Testis (tissue), 3 donors: ENCODE results near the gene SSRP1. TPM values are rescaled to one million over a fixed set of nuclear protein-coding genes. Genes with fewer than 3 reads are reported as not detected.
A peak's percentile ranks its signal among the peaks of the same experiment; 100 is the strongest.

Experiments used
- DNase-seq: peaks from one replicate; pipeline ENCODE4 v3.0.0-alpha.2; 2019
- H3K27ac ChIP-seq, 2 donors: fragments of 200-600 bp; sonication (generic); one replicate each; pipeline ENCODE4 v1.5.1; 2019
- H3K27me3 ChIP-seq: fragments of 200-600 bp; sonication (generic); one replicate; pipeline ENCODE4 v1.5.1; 2019
- H3K36me3 ChIP-seq: fragments of 200-600 bp; sonication (generic); one replicate; pipeline ENCODE4 v1.5.1; 2017; ENCODE audit warnings: low read depth; ENCODE audit errors: missing control alignments
- H3K4me1 ChIP-seq: fragments of 200-600 bp; sonication (generic); one replicate; pipeline ENCODE4 v1.5.1; 2019
- H3K4me3 ChIP-seq, 2 donors: fragments of 200-600 bp; sonication (generic); one replicate each; pipeline ENCODE4 v1.5.1; 2017 to 2019
- H3K9me3 ChIP-seq: fragments of 200-600 bp; sonication (generic); one replicate; pipeline ENCODE4 v1.5.1; 2017
- POLR2A ChIP-seq: fragments of 450-650 bp; IDR thresholded peaks from one replicate; pipeline ENCODE4 v1.6.1; 2017; ENCODE audit warnings: antibody characterized with exemption, mild to moderate bottlenecking, moderate library complexity
- WGBS, 2 donors: methylation state at CpG; one replicate each; pipeline ENCODE4 v1.1.5; 2018; 5-methylcytosine and 5-hydroxymethylcytosine counted together
- intact Hi-C: fragments of 100-400 bp; cut with DNase I; formaldehyde crosslinking; loops from one replicate; pipeline ENCODE4 v1.15.1; 2023; ENCODE audit warnings: low total_unique reads
- polyA plus RNA-seq: library from polyadenylated mRNA; stranded (reverse); fragments of 350-450 nt; fragmentation: Illumina TruSeq; extraction: RNeasy Lipid Tissue Mini Kit (QIAGEN cat#74804); gene quantifications from one replicate; pipeline ENCODE4 v1.2.3, GENCODE V29; 2014; ENCODE audit warnings: low read depth, low replicate concordance; ENCODE audit not compliant: insufficient read depth
- total RNA-seq, 2 donors: library from RNA; depleted of rRNA; stranded (reverse); fragments of >200 nt; gene quantifications; one replicate each; pipeline ENCODE4 v1.2.3, GENCODE V29; 2016
- TF ChIP-seq, protein P1 (sequence below), 3 experiments: fragments of 450-650 bp in 2 of 3; fragments of 200-600 bp in 1 of 3; sonication (generic) in 1 of 3; IDR thresholded peaks; one replicate each; pipeline ENCODE4 v1.5.1; 2016 to 2019; ENCODE audit warnings: antibody characterized with exemption in 3 of 3, mild to moderate bottlenecking in 2 of 3, moderate library complexity in 1 of 3

The SSRP1 gene
- total and polyA plus RNA-seq, 3 donors from 2014 or later, result 89.1 to 111 (median 104) TPM

DNA sequence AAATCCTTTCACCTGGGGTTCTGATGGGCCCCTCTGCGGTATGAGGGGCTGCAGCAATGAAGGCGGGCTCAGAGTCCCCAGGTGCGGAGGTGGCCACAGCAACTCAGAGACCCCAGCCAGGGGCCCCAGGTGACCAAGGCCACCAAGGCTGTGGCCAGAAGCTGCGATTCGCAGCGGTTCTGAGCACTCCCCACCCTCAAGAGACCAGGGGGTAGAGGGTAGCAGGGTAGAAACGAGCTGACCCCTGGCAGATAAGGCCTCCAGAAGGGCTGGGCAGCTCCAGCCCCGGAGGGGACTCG lies 11.9 kb downstream of the SSRP1 start:
- no peak for DNase-seq
- 4 to 9% methylated on average over 3 to 9 of the region's 9 CpGs for WGBS, 2 donors
- Histone ChIP-seq H3K9me3 (no peaks in the 10 kb centered on the region), H3K36me3 (no peaks in the 10 kb centered on the region), H3K27me3 (no peaks in the 10 kb centered on the region), H3K4me1 (peaks cover 41% of the 10 kb centered on the region), H3K4me3 (peak overlapping the region; percentile 88 to 90), H3K27ac (peak overlapping the region; percentile 84 to 98)
- no peak for TF ChIP-seq POLR2A
- TF ChIP-seq, protein P1, sequence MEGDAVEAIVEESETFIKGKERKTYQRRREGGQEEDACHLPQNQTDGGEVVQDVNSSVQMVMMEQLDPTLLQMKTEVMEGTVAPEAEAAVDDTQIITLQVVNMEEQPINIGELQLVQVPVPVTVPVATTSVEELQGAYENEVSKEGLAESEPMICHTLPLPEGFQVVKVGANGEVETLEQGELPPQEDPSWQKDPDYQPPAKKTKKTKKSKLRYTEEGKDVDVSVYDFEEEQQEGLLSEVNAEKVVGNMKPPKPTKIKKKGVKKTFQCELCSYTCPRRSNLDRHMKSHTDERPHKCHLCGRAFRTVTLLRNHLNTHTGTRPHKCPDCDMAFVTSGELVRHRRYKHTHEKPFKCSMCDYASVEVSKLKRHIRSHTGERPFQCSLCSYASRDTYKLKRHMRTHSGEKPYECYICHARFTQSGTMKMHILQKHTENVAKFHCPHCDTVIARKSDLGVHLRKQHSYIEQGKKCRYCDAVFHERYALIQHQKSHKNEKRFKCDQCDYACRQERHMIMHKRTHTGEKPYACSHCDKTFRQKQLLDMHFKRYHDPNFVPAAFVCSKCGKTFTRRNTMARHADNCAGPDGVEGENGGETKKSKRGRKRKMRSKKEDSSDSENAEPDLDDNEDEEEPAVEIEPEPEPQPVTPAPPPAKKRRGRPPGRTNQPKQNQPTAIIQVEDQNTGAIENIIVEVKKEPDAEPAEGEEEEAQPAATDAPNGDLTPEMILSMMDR (IDR thresholded peaks at IDR 0.05), result no peak
- intact Hi-C loops, result no loop called here

DNA sequence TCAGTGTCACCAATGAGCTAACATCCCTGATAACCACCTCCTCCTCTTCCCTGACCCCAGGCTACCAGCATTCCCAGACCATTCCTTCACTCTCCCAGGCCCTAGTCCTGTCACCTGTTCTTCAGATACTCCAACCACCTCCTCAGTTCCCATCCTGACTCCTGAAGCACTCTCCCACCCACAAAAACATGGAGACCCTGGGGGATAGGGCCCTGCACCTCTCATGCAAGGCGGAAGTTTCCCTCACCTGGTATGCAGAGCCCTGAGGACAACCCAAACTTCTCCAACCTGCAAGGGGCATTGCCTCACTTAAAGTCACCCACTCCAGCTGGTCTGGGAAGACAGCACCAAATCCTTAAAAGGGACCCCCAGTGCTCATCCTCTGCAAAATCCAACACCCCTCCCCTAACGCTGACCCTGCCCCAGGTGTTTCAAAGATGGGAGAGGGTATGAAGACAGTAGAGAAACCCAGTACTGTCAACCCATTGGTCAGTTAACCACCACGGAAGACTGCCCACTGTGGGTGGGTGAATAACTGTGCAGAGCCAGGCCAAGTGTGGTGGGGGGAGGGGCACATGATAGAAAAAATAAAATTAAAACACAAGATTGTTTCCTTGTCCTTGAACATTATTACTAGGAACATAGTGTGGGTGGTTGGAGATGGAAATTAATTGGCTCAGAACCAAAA lies 12.4 kb downstream of the SSRP1 start:
- intact Hi-C loops, result no loop called here
- Histone ChIP-seq H3K27ac (peak overlapping the region; percentile 84 to 98), H3K27me3 (no peaks in the 10 kb centered on the region), H3K4me1 (peaks cover 46% of the 10 kb centered on the region), H3K9me3 (no peaks in the 10 kb centered on the region), H3K36me3 (no peaks in the 10 kb centered on the region), H3K4me3 (peak overlapping the region; percentile 88 to 90)
- peak; percentile 44 for DNase-seq
- TF ChIP-seq POLR2A, result no peak
- TF ChIP-seq, protein P1 (IDR thresholded peaks at IDR 0.05), result no peak
- 42 to 47% methylated on average over 3 of the region's 3 CpGs for WGBS, 2 donors

DNA sequence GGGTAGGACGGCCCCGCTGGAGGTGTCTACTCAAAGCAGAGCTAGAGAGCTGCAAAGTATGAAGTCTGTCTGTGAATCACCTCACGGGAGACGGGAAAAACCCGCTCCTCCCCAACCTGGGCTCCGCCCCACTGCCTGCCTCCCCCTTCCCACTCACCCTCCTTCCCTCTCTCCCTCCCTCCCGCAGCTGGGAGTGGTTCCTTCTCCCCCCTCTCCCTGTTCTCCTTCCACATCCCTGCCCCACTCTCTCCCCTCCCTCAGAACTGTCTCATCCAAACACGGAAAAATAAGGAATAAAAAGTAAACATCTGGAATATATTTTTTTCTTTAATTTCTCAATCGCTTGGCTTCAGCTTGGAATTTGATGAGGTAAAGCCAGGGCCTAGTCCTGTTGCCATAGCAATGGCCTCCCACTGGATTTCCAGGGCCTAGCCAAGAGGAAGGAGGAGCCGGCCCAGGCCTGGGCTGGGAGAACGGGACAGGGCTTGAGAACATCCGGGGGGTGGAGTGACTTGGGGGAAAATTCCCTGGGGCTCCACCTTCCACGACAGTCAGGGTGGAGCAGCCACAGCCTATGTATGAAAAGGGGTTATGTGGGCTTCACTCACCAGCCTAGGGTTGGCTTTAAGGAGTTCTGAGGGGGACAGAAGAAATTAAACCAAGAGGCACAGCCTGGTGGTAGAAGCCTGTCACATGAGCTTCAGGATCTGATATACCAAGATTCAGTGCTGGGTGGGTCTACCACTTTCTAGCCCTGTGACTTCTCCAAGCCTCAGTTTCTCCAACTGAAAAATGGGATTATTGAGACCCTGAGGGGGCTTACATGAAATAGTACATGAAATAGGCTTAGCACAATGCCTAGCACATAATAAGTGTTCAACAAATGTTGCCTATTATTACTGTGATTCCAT lies 13.2 kb downstream of the SSRP1 start:
- peak overlapping the region; percentile 84 to 98 for H3K27ac ChIP-seq
- H3K4me1 ChIP-seq, result peaks cover 54% of the 10 kb centered on the region
- no peak for TF ChIP-seq POLR2A
- TF ChIP-seq, protein P1 (IDR thresholded peaks at IDR 0.05), result no peak
- 14 to 16% methylated on average over 13 of the region's 13 CpGs for WGBS, 2 donors
- DNase-seq, result peak; percentile 91
- no peaks in the 10 kb centered on the region for H3K27me3 ChIP-seq
- H3K4me3 ChIP-seq, result peak overlapping the region in 1 of 2 donors; percentile 88
- intact Hi-C loops, result no loop called here
- H3K9me3 ChIP-seq, result no peaks in the 10 kb centered on the region
- no peaks in the 10 kb centered on the region for H3K36me3 ChIP-seq

DNA sequence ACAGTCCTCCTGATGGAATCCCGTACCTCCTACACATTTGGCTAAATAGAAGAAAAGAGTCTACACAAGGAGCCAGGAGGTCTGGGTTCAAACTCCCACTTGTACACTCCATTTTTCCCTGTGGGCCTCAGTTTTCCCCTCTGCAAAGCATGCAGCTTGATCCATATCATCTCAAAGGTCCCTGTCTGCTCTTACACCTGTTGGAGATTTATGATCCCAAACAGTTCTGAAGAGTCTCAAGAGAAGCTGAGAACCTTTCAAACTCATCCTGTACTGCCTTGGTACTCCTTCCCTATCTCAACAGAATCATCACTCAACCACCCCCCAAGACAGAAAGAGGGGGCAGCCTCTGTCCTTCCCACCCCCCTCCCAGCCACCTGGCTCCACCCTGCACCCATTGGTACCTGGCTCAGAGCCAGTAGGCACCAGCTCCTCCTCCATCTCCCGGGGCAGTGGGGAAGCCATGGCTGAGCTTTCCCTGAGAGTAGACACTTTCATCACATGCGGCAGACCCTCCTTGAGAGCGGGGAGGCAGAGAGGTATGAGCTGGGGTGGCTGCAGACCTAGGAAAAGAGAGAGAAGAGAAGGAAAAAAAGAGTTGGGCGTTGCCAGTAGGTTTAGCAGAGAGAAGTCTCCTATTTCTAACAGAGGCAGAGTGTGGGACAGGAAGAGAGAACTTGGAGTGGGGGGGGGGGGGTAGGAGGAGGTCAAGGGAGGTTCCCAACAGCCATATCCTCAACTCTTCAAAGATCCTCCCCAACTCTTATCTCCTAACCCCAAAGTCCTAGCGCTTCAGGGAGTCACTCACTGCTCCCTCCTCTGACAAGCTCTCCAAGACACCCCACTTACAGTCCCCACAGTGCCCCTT lies 14.1 kb downstream of the SSRP1 start:
- Histone ChIP-seq H3K4me1 (peaks cover 62% of the 10 kb centered on the region), H3K4me3 (no peak overlapping the region), H3K36me3 (no peaks in the 10 kb centered on the region), H3K27ac (peak overlapping the region; percentile 84 to 98), H3K27me3 (no peaks in the 10 kb centered on the region), H3K9me3 (no peaks in the 10 kb centered on the region)
- DNase-seq, result no peak
- intact Hi-C loops, result no loop called here
- WGBS, 2 donors, result 34 to 39% methylated on average over 6 of the region's 6 CpGs
- TF ChIP-seq, protein P1 (IDR thresholded peaks at IDR 0.05), result no peak
- no peak for TF ChIP-seq POLR2A
